Osteoblast (primary cell): Measurements from ENCODE around the gene CCK. TPM values are rescaled to one million over a fixed set of nuclear protein-coding genes. Genes with fewer than 3 reads are reported as not detected.

Experiments used
- DNase-seq: peaks from one replicate; pipeline ENCODE4 v3.0.0; 2011; ENCODE audit warnings: low spot score, mixed read lengths; ENCODE audit not compliant: insufficient read length; ENCODE audit errors: missing footprints
- H2AFZ ChIP-seq: 2 replicates; pipeline ENCODE4 v1.6.0; 2011; ENCODE audit warnings: mild to moderate bottlenecking, low read length
- H3K27ac ChIP-seq: 2 replicates; pipeline ENCODE4 v1.5.1; 2011; ENCODE audit warnings: mild to moderate bottlenecking, low read depth, low read length, moderate library complexity
- H3K27me3 ChIP-seq: 2 replicates; pipeline ENCODE4 v1.6.0; 2012; ENCODE audit warnings: mild to moderate bottlenecking, control low read depth, inconsistent platforms, low read length, moderate library complexity; ENCODE audit not compliant: insufficient read depth
- H3K36me3 ChIP-seq: 2 replicates; pipeline ENCODE4 v1.5.1; 2011; ENCODE audit warnings: mild to moderate bottlenecking, low read length, control low read depth, moderate library complexity; ENCODE audit not compliant: insufficient read depth
- H3K4me1 ChIP-seq: 2 replicates; pipeline ENCODE4 v1.5.1; 2011; ENCODE audit warnings: mild to moderate bottlenecking, low read length, control low read depth, moderate library complexity; ENCODE audit not compliant: insufficient read depth
- H3K4me2 ChIP-seq: 2 replicates; pipeline ENCODE4 v1.6.0; 2011; ENCODE audit warnings: mild to moderate bottlenecking, low read length; ENCODE audit not compliant: insufficient read depth
- H3K4me3 ChIP-seq: fragments of 200-600 bp; sonication (generic); 3 replicates; pipeline ENCODE4 v1.5.1; 2012; ENCODE audit warnings: mild to moderate bottlenecking, low read length, inconsistent platforms; ENCODE audit not compliant: insufficient read depth
- H3K79me2 ChIP-seq: 2 replicates; pipeline ENCODE4 v1.6.0; 2012; ENCODE audit warnings: mild to moderate bottlenecking, low read length, control low read depth, inconsistent platforms; ENCODE audit not compliant: insufficient read depth
- H3K9me3 ChIP-seq: 2 replicates; pipeline ENCODE4 v1.5.1; 2011; ENCODE audit warnings: low read depth, low read length, control low read depth
- H4K20me1 ChIP-seq: 2 replicates; pipeline ENCODE4 v1.6.0; 2012; ENCODE audit warnings: mild to moderate bottlenecking, low read length, control low read depth; ENCODE audit not compliant: insufficient read depth
- total RNA-seq: library from RNA; depleted of rRNA; stranded (reverse); fragments of >200 nt; gene quantifications from 2 replicates; pipeline ENCODE4 v1.2.3, GENCODE V29; 2012
- TF ChIP-seq, protein P1 (sequence below): IDR thresholded peaks from 2 replicates; pipeline ENCODE4 v1.5.1; 2011; ENCODE audit warnings: mild to moderate bottlenecking, low read depth, low read length, moderate library complexity; ENCODE audit errors: extremely low read depth

The CCK gene
- total RNA-seq, 1 donor = not detected

DNA sequence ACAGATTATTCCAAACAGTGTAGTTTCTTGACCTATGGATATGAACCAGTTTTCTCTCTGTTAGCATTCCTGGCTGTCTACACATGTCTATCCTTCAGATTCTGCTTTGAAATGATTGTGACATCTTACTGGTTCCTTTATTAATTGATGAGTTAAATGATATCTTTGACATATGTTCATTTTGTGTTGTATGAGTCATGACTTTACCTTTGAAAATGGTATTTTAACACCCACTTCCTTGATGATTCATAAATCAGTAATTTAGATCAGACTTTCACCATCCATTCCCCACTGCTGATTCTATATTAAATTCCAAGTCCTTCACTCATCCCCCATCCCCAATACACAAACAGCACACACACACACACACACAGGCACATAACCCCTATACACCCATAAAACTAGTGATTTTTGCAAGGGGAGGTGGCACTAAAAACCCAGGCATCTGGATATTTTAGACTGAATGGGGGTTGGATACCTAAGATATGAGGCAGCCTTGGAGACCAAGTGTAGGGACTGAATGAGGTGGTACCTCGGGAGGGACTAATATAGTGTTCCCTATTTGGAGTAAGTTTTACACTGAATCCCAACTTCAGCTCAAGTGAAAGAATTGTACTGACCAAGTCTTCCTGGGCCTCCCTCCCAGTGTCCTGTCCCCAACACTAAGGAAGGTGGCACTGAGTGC lies 9.7 kb downstream of the CCK start:
- Histone ChIP-seq H3K4me2 (no peak overlapping the region), H3K4me3 (no peak overlapping the region), H3K27me3 (peaks cover 4% of the 10 kb centered on the region), H2AFZ (no peak overlapping the region), H3K9me3 (no peaks in the 10 kb centered on the region), H3K79me2 (no peaks in the 10 kb centered on the region), H3K4me1 (peaks cover 2% of the 10 kb centered on the region), H4K20me1 (no peaks in the 10 kb centered on the region), H3K36me3 (no peaks in the 10 kb centered on the region), H3K27ac (no peak overlapping the region)
- TF ChIP-seq, protein P1, sequence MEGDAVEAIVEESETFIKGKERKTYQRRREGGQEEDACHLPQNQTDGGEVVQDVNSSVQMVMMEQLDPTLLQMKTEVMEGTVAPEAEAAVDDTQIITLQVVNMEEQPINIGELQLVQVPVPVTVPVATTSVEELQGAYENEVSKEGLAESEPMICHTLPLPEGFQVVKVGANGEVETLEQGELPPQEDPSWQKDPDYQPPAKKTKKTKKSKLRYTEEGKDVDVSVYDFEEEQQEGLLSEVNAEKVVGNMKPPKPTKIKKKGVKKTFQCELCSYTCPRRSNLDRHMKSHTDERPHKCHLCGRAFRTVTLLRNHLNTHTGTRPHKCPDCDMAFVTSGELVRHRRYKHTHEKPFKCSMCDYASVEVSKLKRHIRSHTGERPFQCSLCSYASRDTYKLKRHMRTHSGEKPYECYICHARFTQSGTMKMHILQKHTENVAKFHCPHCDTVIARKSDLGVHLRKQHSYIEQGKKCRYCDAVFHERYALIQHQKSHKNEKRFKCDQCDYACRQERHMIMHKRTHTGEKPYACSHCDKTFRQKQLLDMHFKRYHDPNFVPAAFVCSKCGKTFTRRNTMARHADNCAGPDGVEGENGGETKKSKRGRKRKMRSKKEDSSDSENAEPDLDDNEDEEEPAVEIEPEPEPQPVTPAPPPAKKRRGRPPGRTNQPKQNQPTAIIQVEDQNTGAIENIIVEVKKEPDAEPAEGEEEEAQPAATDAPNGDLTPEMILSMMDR = no peak
- DNase-seq = no peak

DNA sequence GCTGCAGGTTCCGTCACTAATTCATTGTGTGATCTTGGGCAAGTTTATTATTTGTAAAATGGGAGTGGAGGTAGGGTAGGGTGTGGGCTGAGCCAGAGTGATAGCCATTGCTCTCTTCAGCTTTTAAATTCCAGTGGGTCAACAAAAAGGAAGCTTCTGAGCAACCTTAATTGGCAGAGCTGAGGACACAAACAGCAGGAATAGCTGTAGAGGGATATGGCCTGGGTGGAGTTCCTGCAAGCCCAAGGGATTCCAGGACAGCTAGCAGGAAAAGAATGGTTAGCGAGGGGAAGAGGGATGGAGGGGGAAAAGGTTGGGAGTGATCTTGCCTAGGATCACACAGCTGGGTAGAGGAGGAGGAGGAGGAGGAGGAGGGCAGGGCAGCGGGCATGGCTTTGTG lies 11.4 kb downstream of the CCK start:
- Histone ChIP-seq H3K27me3 (no peaks in the 10 kb centered on the region), H3K79me2 (no peaks in the 10 kb centered on the region), H4K20me1 (no peaks in the 10 kb centered on the region), H3K36me3 (no peaks in the 10 kb centered on the region), H3K4me1 (peaks cover 2% of the 10 kb centered on the region), H3K27ac (no peak overlapping the region), H3K4me3 (no peak overlapping the region), H3K4me2 (no peak overlapping the region), H3K9me3 (no peaks in the 10 kb centered on the region), H2AFZ (no peak overlapping the region)
- DNase-seq = no peak
- TF ChIP-seq, protein P1 = no peak

DNA sequence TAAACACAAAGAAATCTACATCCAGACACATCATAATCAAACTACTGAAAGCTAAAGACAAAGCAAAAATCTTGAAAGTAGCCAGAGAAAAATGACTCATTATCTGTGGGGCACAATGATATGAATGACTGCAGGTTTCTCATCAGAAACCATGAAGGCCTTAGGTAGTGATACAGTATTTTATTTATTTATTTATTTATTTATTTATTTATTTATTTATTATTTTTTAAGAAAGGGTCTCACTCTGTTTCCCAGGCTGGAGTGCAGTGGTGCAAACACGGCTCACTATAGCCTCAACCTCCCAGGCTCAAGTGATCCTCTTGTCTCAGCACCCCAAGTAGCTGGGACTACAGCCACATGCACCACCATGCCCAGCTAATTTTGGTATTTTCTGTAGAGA lies 15.2 kb downstream of the CCK start:
- H3K4me3 ChIP-seq = no peak overlapping the region
- H3K9me3 ChIP-seq = no peaks in the 10 kb centered on the region
- no peaks in the 10 kb centered on the region for H3K36me3 ChIP-seq
- no peak overlapping the region for H3K27ac ChIP-seq
- no peaks in the 10 kb centered on the region for H3K79me2 ChIP-seq
- no peak for DNase-seq
- H3K4me2 ChIP-seq = no peak overlapping the region
- H3K4me1 ChIP-seq = peaks cover 2% of the 10 kb centered on the region
- H2AFZ ChIP-seq = no peak overlapping the region
- TF ChIP-seq, protein P1 = no peak
- peaks cover 17% of the 10 kb centered on the region for H3K27me3 ChIP-seq
- no peaks in the 10 kb centered on the region for H4K20me1 ChIP-seq

DNA sequence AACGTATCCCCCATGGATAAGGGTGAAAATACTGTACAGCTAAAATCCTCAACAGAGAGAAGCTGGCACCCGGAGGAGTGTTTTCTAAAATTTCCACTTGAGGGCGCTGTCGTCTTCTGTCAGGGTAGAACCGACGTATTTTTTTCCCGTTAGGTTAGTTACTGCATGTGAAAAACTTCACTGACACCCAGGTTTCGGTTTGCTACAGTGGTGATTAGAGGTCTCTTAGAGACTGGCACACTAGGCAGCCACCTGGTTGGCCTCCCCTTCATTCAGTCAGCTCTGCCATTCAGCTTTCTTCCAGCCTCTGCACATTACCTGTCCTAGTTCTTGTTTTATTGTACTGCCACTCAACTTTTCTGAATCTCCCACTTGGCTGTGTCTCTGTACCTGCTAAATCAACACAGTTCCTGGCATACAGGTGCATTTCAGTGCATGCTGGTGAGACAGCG lies 18.4 kb downstream of the CCK start:
- H3K27me3 ChIP-seq = peaks cover 19% of the 10 kb centered on the region
- no peaks in the 10 kb centered on the region for H3K36me3 ChIP-seq
- no peaks in the 10 kb centered on the region for H3K9me3 ChIP-seq
- TF ChIP-seq, protein P1 = peak; percentile 82
- no peak for DNase-seq
- no peaks in the 10 kb centered on the region for H4K20me1 ChIP-seq
- H3K79me2 ChIP-seq = no peaks in the 10 kb centered on the region
- H3K4me1 ChIP-seq = no peaks in the 10 kb centered on the region
- H2AFZ ChIP-seq = no peak overlapping the region
- no peak overlapping the region for H3K27ac ChIP-seq
- H3K4me2 ChIP-seq = peak overlapping the region; percentile 70
- no peak overlapping the region for H3K4me3 ChIP-seq
